K562 (cell line): Measurements from ENCODE around the gene PLXNB3. TPM values are rescaled to one million over a fixed set of nuclear protein-coding genes. Genes with fewer than 3 reads are reported as not detected.

Experiments
- ATAC-seq: fragments of 200-7000 bp; cut with Tn5 transposase; 3 replicates; pipeline ENCODE4 v1.9.1; 2020; ENCODE audit warnings: moderate library complexity
- BruUV-seq: library from RNA; stranded (reverse); fragments of 400-500 nt; replicated peaks from 2 replicates; lab custom pipeline; 2021; lab: Mats Ljungman, UMichigan
- CTCF ChIA-PET: fragments of 300-600 bp; formaldehyde crosslinking; extraction: SDS; loops from one replicate; lab custom pipeline; 2021; ENCODE audit warnings: low intra/inter-chr PET ratio; lab: Yijun Ruan, JAX
- POLR2A ChIA-PET: fragments of 300-600, 350-650 bp; sonication (Branson Sonifier 250); formaldehyde crosslinking; extraction: SDS; loops from one replicate; lab custom pipeline; 2021; ENCODE audit warnings: antibody characterized with exemption, inconsistent platforms; lab: Yijun Ruan, JAX
- DNase-seq, 4 experiments: peaks; one replicate each; pipeline versions ENCODE4 v3.0.0 to v3.0.0-alpha.2; 2011 to 2018; ENCODE audit warnings: low spot score in 3 of 4, mixed read lengths in 3 of 4; ENCODE audit errors: extremely low read depth in 1 of 4
- FAIRE-seq: peaks from 2 replicates; lab custom pipeline; 2011; peaks lifted over from hg19 to GRCh38; lab: Jason Lieb, UNC
- H2AFZ ChIP-seq: 2 replicates; pipeline ENCODE4 v1.6.0; 2011; ENCODE audit warnings: low read depth, low read length, control low read depth, inconsistent platforms
- H3K27ac ChIP-seq: fragments of 200-600 bp; 3 replicates; pipeline ENCODE4 v1.8.0; 2011; ENCODE audit warnings: low read depth, mild to moderate bottlenecking, control low read depth, inconsistent platforms, low read length, moderate library complexity, mixed read lengths; ENCODE audit errors: extremely low read depth
- H3K27me3 ChIP-seq, 2 experiments: fragments of 300-600 bp in 1 of 2; 2 replicates in 1 of 2; 3 replicates in 1 of 2; pipeline versions ENCODE4 v1.6.0 to v1.8.0; 2011; ENCODE audit warnings: inconsistent platforms in 2 of 2, low read length in 2 of 2, mild to moderate bottlenecking in 1 of 2, mixed read lengths in 1 of 2, moderate library complexity in 1 of 2; ENCODE audit not compliant: control insufficient read depth in 2 of 2, insufficient read depth in 2 of 2
- H3K36me3 ChIP-seq: fragments of 300-600 bp; 3 replicates; pipeline ENCODE4 v1.8.0; 2011; ENCODE audit warnings: mild to moderate bottlenecking, low read length, inconsistent platforms; ENCODE audit not compliant: control insufficient read depth, insufficient read depth
- H3K4me1 ChIP-seq, 2 experiments: fragments of 200-600 bp in 1 of 2; replicated peaks in 1 of 2; 2 replicates in 1 of 2; 3 replicates in 1 of 2; pipeline versions ENCODE4 v1.5.1 to v1.8.0; 2011; ENCODE audit warnings: inconsistent platforms in 2 of 2, low read length in 2 of 2, mild to moderate bottlenecking in 1 of 2, mixed read lengths in 1 of 2, moderate library complexity in 1 of 2; ENCODE audit not compliant: control insufficient read depth in 2 of 2, insufficient read depth in 2 of 2
- H3K4me2 ChIP-seq: 2 replicates; pipeline ENCODE4 v1.6.1; 2011; ENCODE audit warnings: low read length, control low read depth, inconsistent platforms, mixed read lengths; ENCODE audit not compliant: insufficient read depth
- H3K4me3 ChIP-seq: fragments of 200-600 bp; sonication (generic), shearing (Covaris generic); 2 replicates; pipeline ENCODE4 v1.5.1; 2016; ENCODE audit warnings: control low read depth, inconsistent platforms
- H3K79me2 ChIP-seq: fragments of 200-600 bp; 3 replicates; pipeline ENCODE4 v1.8.0; 2011; ENCODE audit warnings: low read length, inconsistent platforms; ENCODE audit not compliant: control insufficient read depth, insufficient read depth
- H3K9ac ChIP-seq, 2 experiments: 2 replicates each; pipeline versions ENCODE4 v1.6.0 to v1.6.1; 2011; ENCODE audit warnings: low read depth in 2 of 2, low read length in 2 of 2, control low read depth in 1 of 2, inconsistent platforms in 1 of 2, mild to moderate bottlenecking in 1 of 2, mixed read lengths in 1 of 2; ENCODE audit not compliant: insufficient read depth in 1 of 2
- H3K9me1 ChIP-seq: one replicate; pipeline ENCODE4 v1.6.0; 2011; ENCODE audit warnings: inconsistent platforms, mild to moderate bottlenecking, low read length, moderate library complexity; ENCODE audit not compliant: control insufficient read depth, insufficient read depth
- H3K9me3 ChIP-seq: replicated peaks from 2 replicates; pipeline ENCODE4 v1.5.1; 2011; ENCODE audit warnings: low read depth, low read length, inconsistent platforms; ENCODE audit not compliant: control insufficient read depth, insufficient read depth
- H4K20me1 ChIP-seq: replicated peaks from 2 replicates; pipeline ENCODE4 v1.6.1; 2011; ENCODE audit warnings: low read length, inconsistent platforms, mixed read lengths; ENCODE audit not compliant: control insufficient read depth, insufficient read depth
- CBFB ChIP-seq: sonication (generic); formaldehyde crosslinking; IDR thresholded peaks from 2 replicates; pipeline ENCODE4 v1.4.0; 2020; ENCODE audit warnings: mild to moderate bottlenecking, missing genetic modification reagents
- E2F6 ChIP-seq, 2 experiments: IDR thresholded peaks; 2 replicates each; pipeline ENCODE4 v1.6.1; 2011; ENCODE audit warnings: borderline replicate concordance in 1 of 2, control low read depth in 1 of 2, low read depth in 1 of 2, low read length in 1 of 2, mild to moderate bottlenecking in 1 of 2, mixed read lengths in 1 of 2, moderate library complexity in 1 of 2; ENCODE audit not compliant: insufficient read depth in 1 of 2, insufficient read length in 1 of 2, poor library complexity in 1 of 2, severe bottlenecking in 1 of 2; ENCODE audit errors: extremely low read depth in 1 of 2
- ELK3 ChIP-seq: fragments of 450-650 bp; formaldehyde crosslinking; IDR thresholded peaks from 2 replicates; pipeline ENCODE4 v1.4.0; 2020; ENCODE audit warnings: mild to moderate bottlenecking
- FOXA1 ChIP-seq: fragments of 450-650 bp; IDR thresholded peaks from 2 replicates; pipeline ENCODE4 v1.6.1; 2016; ENCODE audit warnings: mild to moderate bottlenecking, borderline replicate concordance
- MAFF ChIP-seq: IDR thresholded peaks from 2 replicates; pipeline ENCODE4 v1.6.1; 2012; ENCODE audit warnings: low read length, improper control_type of control experiment
- PRPF4 ChIP-seq: fragments of 200-400 bp; formaldehyde crosslinking; IDR thresholded peaks from one replicate; pipeline ENCODE4 v1.6.1; 2017; ENCODE audit warnings: low read length, low read depth, mild to moderate bottlenecking; ENCODE audit not compliant: insufficient read depth, poor library complexity, severe bottlenecking
- RBM25 ChIP-seq: fragments of 200-400 bp; formaldehyde crosslinking; IDR thresholded peaks from 2 replicates; pipeline ENCODE4 v1.6.1; 2018; ENCODE audit warnings: low read length, low read depth, moderate library complexity; ENCODE audit not compliant: severe bottlenecking
- TCF7 ChIP-seq: sonication (generic); IDR thresholded peaks from 2 replicates; pipeline ENCODE4 v1.6.1; 2016; ENCODE audit warnings: antibody characterized with exemption, borderline replicate concordance
- YBX1 ChIP-seq: fragments of 450-650 bp; IDR thresholded peaks from 2 replicates; pipeline ENCODE4 v1.7.1; 2016; ENCODE audit warnings: mild to moderate bottlenecking
- ZNF239 ChIP-seq: fragments of 250-450 bp; sonication (Bioruptor Pico); IDR thresholded peaks from 2 replicates; pipeline ENCODE4 v1.4.0; 2020; ENCODE audit warnings: mild to moderate bottlenecking
- WGBS: fragments of 100-300 bp; shearing (Covaris generic); methylation state at CpG from one replicate; pipeline ENCODE4 v1.1.6; 2016; ENCODE audit warnings: low coverage, mixed read lengths; ENCODE audit not compliant: insufficient coverage; ENCODE audit errors: missing lambda C conversion rate; 5-methylcytosine and 5-hydroxymethylcytosine counted together
- in situ Hi-C: fragments of 300-500 bp; cut with MboI; formaldehyde crosslinking; loops from 4 replicates; pipeline ENCODE4 v1.15.0; 2018; ENCODE audit warnings: inconsistent platforms, mixed read lengths
- intact Hi-C: fragments of 100-400 bp; cut with micrococcal nuclease; formaldehyde crosslinking; loops from 2 replicates; pipeline ENCODE4 v1.14.2; 2022
- polyA plus RNA-seq, 8 experiments: library from polyadenylated mRNA; depleted of rRNA in 4 of 8; stranded (reverse) in 5 of 8; unstranded in 3 of 8; fragments of >200 nt; fragmentation: Nextera tagmentation in 2 of 8; fragmentation: Illumina TruSeq in 1 of 8; extraction: Ambion mirVana in 2 of 8; extraction: Trizol in 1 of 8; gene quantifications; 2 replicates each; pipeline versions ENCODE4 v1.2.1 to v1.2.3, GENCODE V29; 2011 to 2014; ENCODE audit warnings: inconsistent platforms in 1 of 8, missing spikeins in 1 of 8
- total RNA-seq, 7 experiments: library from RNA; depleted of rRNA in 6 of 7; stranded (reverse); fragments of >200 nt in 6 of 7; fragmentation: Illumina TruSeq in 2 of 7; extraction: Trizol in 2 of 7; gene quantifications; 2 replicates each; pipeline versions ENCODE4 v1.2.1 to v1.2.3, GENCODE V29; 2011 to 2021; ENCODE audit warnings: low replicate concordance in 1 of 7
- TF ChIP-seq, protein P1 (sequence below): sonication (generic); formaldehyde crosslinking; IDR thresholded peaks from 2 replicates; pipeline ENCODE4 v1.8.1; 2022; ENCODE audit warnings: missing genetic modification reagents

PLXNB3 gene
- total and polyA plus RNA-seq, 9 of the 15 experiments (the other 6 are each of a cell fraction or from before 2014, with no cell fraction given), result 0.22 to 2.0 (median 1.4) TPM; not detected in 2

DNA sequence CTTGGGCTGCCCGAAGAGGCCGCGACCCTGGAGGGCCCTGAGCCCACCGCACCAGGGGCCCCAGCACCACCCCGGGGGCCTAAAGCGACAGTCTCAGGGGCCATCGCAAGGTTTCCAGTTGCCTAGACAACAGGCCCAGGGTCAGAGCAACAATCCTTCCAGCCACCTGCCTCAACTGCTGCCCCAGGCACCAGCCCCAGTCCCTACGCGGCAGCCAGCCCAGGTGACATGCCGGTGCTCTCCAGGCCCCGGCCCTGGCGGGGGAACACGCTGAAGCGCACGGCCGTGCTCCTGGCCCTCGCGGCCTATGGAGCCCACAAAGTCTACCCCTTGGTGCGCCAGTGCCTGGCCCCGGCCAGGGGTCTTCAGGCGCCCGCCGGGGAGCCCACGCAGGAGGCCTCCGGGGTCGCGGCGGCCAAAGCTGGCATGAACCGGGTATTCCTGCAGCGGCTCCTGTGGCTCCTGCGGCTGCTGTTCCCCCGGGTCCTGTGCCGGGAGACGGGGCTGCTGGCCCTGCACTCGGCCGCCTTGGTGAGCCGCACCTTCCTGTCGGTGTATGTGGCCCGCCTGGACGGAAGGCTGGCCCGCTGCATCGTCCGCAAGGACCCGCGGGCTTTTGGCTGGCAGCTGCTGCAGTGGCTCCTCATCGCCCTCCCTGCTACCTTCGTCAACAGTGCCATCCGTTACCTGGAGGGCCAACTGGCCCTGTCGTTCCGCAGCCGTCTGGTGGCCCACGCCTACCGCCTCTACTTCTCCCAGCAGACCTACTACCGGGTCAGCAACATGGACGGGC is 38.8 kb upstream of the PLXNB3 start (continued):
- TF ChIP-seq E2F6 (IDR thresholded peaks at IDR 0.05; ENCODE audit: borderline replicate concordance in 1 of 2, extremely low read depth in 1 of 2, insufficient read depth in 1 of 2, insufficient read length in 1 of 2, low read depth in 1 of 2, low read length in 1 of 2, poor library complexity in 1 of 2, severe bottlenecking in 1 of 2) (peak in 1 of 2 experiments; percentile 33), PRPF4 (peak; percentile 8), RBM25 (no peak)

DNA sequence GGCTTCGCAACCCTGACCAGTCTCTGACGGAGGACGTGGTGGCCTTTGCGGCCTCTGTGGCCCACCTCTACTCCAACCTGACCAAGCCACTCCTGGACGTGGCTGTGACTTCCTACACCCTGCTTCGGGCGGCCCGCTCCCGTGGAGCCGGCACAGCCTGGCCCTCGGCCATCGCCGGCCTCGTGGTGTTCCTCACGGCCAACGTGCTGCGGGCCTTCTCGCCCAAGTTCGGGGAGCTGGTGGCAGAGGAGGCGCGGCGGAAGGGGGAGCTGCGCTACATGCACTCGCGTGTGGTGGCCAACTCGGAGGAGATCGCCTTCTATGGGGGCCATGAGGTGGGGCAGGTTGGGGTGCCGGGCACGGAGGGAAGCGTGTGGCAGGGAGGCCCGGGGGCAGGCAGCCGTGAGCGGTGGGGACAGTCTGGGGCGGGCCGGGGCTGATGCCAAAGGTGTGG is 38.2 kb upstream of the PLXNB3 start:
- Histone ChIP-seq H3K9me1 (no peaks in the 10 kb centered on the region), H3K36me3 (peaks cover 17% of the 10 kb centered on the region), H3K79me2 (peaks cover 46% of the 10 kb centered on the region), H2AFZ (no peak overlapping the region; the same call in 1 of the 2 replicates), H3K4me2 (peak overlapping the region; percentile 78; the same call in 1 of the 2 replicates), H3K9me3 (no peaks in the 10 kb centered on the region), H3K27ac (peak overlapping the region; percentile 83), H3K27me3 (no peaks in the 10 kb centered on the region), H3K4me1 (peaks cover 39 to 60% of the 10 kb centered on the region in 2 experiments), H3K4me3 (no peak overlapping the region), H4K20me1 (peaks cover 10% of the 10 kb centered on the region), H3K9ac (peak overlapping the region; percentile 63 to 92; a peak in 3 of 4 replicates)
- intact Hi-C loops, result loop anchor here (1.0 kb wide), 1 partner anchor 17 kb away; no protein-coding TSS in a partner anchor
- ATAC-seq (no peak), DNase-seq (no peak), FAIRE-seq (no peak)
- TF ChIP-seq CBFB (CRISPR knock-in tag), result no peak
- no peak for TF ChIP-seq ZNF239
- TF ChIP-seq TCF7, result no peak
- no peak for TF ChIP-seq ELK3 (CRISPR knock-in tag)
- TF ChIP-seq, protein P1, sequence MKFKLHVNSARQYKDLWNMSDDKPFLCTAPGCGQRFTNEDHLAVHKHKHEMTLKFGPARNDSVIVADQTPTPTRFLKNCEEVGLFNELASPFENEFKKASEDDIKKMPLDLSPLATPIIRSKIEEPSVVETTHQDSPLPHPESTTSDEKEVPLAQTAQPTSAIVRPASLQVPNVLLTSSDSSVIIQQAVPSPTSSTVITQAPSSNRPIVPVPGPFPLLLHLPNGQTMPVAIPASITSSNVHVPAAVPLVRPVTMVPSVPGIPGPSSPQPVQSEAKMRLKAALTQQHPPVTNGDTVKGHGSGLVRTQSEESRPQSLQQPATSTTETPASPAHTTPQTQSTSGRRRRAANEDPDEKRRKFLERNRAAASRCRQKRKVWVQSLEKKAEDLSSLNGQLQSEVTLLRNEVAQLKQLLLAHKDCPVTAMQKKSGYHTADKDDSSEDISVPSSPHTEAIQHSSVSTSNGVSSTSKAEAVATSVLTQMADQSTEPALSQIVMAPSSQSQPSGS, result no peak
- no peak for TF ChIP-seq YBX1
- no peak for TF ChIP-seq FOXA1
- no peak for TF ChIP-seq MAFF
- WGBS, result 92% methylated on average over 8 of the region's 35 CpGs
- BruUV-seq, result no TSS peak
- CTCF ChIA-PET, result no interaction called here
- POLR2A ChIA-PET, result interaction anchor here (0.6 to 0.9 kb wide), 4 partner anchors 12 to 214 kb away, joined by 3 to 4 read pairs (median 3); no protein-coding TSS in a partner anchor
- in situ Hi-C loops, result no loop called here
